GM21526 (cell line): ENCODE measurements around the gene DDX39B.
"Not testable (repeated sequence)": the region's sequence is repeated elsewhere in the genome, so short reads cannot be mapped to it uniquely, and the experiment has no call there.

Experiments
- ATAC-seq: cut with Tn5 transposase; IDR thresholded peaks from one replicate; pipeline ENCODE4 v1.9.1; 2021; ENCODE audit warnings: moderate library complexity; ENCODE audit not compliant: unreplicated experiment, low FRiP score

The DDX39B gene

DNA sequence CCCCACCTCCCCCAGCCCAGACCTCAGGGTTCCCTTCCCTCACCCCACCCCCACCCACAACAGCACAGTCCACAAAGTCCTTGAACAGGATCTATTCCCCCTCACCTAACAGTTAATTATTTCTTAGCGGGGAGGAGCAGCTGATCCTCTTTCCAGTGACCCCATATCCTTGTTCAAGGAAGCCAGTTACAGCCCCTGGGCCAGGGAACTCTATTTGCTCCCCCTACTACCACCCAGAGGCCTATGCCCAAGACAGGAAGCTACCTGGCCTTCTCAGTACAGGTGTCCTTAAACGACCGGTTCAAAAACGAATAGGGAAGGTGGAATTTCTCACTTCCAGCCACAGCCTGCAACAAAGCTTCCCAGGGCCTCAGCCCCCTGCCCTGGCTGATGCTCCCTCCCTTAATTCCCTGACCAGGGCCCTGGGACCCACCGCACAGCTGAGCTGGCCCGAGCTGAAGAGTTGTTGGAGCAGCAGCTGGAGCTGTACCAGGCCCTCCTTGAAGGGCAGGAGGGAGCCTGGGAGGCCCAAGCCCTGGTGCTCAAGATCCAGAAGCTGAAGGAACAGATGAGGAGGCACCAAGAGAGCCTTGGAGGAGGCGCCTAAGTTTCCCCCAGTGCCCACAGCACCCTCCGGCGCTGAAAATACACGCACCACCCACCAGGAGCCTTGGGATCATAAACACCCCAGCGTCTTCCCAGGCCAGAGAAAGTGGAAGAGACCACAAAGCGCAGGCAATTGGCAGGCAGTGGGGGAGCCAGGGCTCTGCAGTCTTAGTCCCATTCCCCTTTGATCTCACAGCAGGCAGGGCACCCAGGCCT is 12.3 kb downstream of the DDX39B start:
- ATAC-seq, result no peak

DNA sequence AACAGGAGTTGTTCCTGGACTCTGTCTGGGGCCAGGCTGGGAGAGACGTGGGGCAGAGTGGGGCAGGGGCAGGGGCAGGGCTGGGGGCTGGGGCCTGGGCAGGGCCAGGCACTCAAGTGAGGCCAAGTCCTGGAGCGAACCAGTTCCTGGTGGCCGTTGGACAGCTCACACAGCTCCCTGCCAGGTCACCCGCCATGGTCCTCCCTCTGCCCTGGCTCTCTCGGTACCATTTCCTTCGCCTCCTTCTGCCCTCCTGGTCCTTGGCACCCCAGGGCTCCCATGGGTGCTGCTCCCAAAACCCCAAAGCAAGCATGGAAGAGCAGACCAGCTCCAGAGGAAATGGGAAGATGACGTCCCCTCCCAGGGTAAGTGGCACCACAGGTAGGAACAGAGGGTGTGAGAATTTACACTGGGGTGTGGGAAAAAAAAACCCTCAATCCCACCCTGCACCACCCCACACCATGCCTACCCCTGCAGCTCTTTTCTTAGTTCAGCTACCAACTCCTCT is 12.9 kb downstream of the DDX39B start, which contains the start of gene MCCD1:
Gene MCCD1 (plus strand): TSS at position 142 of the 508 bp plus-strand sequence. CDS start 53 bp downstream, at position 195.
- no peak for ATAC-seq

DNA sequence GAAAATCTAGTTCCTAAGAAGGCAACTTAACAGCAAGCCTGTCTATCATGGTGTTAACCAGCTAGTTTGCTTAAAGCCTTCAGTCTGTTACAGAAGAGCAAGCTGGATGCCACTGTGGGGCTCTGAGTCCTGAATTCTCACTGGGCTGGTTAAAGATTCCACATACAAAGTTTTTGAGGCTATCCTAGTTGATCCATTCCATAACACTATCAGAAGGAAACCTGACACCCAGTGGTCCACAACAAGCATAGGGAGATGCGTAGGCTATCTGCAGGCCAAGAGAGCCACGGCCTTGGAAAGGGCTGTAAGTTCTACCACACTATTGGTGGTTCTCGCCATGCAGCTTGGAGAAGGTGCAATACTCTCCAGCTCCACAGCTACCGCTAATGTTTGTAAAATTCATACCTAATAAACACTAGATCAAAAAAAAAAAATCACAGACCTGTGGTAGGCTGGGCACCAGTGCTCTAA is 13.5 kb downstream of the DDX39B start:
- ATAC-seq, result no peak

DNA sequence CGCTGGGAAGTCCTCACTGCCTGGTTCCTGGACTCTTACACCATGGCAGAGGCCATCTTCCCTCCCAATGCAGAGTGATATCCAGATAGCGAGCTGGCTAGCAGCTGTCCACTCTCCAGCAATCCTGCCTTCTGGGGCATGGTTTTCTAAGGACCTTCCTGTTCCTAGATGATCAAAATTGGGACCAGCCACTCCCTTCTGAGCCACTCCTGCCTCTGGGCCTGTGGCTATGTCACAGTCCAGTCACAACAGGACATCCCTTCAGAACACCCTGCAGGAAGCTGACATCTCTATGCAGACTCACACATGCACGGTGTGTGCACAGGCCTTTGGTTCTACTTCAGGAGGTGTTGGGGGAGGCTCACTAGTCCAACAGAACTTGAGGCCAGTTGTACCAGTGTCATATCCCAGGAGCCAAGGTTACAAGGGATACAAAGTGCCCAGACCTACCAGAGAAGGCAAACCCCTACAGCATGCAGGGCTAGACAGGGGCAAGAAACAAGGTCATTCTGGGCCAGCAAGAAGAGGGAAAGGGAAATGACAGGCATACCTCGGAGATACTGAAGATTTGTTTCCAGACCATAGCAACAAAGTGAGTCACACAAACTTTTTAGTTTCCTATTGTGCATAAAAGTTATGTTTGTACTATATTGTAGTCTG is 15.7 kb downstream of the DDX39B start:
- no peak for ATAC-seq

DNA sequence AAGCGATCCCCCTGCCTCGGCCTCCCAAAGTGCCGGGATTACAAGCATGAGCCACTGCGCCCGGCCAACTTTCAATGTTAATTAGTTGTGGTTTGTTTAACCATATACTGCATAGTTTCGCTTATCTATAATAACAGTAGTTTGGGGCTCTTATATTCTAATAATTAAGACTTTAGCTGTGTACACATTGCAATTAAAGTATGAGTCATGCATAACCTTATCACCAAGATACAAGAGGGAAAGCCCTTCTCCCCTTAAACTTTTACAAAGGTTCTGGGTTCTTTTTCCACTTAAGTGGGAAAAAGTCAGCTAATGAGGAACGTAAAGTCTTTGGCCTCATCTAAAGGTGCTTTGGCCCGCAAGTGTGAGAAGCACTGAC is 16.3 kb downstream of the DDX39B start:
- no peak for ATAC-seq

DNA sequence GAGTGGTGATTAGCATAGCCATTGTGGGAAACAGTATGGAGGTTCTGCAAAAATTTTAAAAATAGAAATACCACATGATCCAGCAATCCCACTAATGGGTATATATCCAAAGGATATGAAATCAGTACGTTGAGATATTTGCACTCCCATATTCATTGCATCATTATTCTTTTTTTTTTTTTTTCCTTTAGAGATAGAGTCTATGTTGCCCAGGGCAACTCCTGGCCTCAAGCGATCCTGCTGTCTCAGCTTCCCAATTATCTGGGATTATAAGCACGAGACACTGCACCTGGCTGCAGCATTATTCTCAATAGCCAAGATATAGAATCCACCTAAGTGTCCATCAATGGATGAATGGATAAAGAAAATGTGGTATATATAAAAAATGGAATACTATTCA is 20.0 kb downstream of the DDX39B start:
- no peak for ATAC-seq

DNA sequence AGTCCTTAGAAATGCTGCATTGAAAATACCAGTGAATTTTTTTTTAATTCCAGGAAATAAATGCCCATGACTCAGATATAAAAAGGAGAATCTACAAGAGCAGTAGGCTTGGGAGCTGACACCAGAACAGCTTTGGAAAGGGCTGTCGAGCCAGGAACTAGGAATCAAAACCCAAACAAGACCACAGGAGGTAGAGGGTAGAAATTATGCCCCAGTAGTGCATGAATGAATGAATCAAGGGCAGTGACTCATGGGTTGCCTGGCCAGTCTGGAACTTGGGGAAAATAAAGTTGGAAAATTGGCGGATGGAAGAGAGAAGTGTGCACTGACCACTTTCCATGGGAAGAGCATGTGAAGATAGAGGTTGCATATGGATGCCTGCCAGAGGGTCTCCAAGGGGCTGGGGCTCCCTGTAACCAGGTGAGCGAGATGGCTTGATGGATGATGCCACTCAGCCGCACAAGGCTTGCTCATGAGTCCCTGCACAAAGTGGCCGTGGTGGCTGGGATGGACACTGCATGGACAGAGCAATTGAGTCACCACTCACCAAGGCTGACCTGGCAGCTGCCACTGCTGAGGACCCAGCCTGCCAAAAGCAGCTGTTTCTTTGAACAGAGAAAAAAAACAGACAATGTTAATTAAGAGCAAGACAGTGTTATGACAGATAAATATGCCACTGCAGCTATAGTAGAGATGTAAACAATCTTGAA is 28.2 kb downstream of the DDX39B start:
- ATAC-seq, result no peak

DNA sequence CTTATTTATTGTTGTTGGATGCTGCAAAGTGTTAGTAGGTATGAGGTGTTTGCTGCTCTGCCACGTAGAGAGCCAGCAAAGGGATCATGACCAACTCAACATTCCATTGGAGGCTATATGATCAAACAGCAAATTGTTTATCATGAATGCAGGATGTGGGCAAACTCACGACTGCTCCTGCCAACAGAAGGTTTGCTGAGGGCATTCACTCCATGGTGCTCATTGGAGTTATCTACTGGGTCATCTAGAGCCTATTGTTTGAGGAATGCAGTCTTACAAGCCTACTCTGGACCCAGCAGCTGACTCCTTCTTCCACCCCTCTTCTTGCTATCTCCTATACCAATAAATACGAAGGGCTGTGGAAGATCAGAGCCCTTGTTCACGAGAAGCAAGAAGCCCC is 31.8 kb downstream of the DDX39B start:
- ATAC-seq, result no peak

DNA sequence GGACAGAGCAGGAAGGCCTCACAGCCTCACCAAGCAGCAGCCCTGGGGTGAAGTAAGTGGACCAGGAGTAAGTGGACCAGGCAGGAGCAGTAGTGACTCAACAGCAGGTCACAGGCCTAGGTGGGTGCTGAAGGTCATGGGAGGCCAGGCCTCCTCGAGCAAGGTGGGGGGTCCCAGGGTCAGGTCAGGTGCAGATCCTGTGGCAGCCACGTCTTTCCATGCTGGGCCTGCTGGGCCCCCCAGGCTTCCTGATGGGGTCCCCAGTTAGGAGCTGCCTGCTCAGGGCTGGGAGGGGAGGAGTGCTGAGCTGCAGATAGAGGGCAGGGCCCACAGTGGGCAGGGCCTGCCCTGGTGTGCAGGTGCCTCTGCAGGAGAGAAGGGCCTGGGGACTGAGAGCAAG is 32.8 kb downstream of the DDX39B start:
- ATAC-seq, result not testable (repeated sequence)

DNA sequence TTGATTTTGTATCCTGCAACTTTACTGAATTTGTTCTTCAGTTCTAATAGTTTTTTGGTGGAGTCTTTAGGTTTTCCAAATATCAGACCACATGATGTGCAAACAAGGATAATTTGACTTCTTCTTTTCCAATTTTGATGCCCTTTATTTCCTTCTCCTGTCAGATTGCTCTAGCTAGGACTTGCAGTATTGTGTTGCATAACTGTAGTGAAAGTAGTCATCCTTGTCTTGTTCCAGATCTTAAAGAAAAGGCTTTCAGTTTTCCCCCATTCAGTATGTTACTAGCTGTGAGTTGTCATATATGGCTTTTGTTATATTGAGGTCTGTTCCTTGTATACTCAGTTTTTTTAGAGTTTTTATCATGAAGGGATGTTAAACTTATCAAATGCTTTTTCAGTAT is 39.2 kb downstream of the DDX39B start:
- no peak for ATAC-seq

DNA sequence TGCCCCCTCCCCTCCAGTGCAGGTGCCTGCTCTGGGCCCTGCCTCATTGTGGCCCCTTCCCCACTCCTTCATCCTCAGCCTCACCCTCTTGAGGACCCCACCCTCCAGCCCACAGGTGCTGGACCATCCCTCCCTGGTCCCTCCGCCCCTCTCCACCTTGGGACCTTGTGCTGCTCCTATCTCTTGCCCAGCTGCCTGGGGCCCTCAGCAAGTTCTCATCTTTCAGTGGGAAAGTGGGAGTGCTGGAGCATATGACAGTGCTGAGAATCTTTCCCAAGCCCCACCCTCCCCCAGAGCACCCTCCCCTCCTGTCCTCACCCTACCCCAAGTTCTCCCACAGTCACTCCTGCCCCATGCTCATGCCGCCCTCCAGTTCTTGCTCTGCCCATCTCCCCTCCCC is 42.2 kb downstream of the DDX39B start:
- ATAC-seq, result not testable (repeated sequence)

DNA sequence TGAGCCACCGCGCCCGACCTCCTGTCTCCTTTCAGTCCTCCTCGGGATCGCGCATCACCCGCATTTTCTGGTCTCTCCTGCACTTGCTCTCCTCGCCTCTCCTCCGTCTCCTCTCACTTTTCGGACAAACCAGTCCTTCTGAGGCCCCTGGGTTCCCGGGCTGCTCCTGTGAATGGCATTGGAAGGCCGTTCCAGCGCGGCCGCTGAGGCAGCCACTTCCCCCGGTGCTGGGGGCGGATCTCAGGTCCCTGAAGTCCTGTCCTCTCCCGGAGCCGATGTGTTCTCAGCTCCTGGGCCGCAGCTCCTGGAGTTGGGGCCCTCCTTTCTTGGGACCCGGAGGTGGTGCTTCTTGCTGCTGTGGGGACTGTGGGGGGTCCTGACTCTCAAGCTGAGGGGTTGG is 43.1 kb downstream of the DDX39B start:
- ATAC-seq, result no peak

DNA sequence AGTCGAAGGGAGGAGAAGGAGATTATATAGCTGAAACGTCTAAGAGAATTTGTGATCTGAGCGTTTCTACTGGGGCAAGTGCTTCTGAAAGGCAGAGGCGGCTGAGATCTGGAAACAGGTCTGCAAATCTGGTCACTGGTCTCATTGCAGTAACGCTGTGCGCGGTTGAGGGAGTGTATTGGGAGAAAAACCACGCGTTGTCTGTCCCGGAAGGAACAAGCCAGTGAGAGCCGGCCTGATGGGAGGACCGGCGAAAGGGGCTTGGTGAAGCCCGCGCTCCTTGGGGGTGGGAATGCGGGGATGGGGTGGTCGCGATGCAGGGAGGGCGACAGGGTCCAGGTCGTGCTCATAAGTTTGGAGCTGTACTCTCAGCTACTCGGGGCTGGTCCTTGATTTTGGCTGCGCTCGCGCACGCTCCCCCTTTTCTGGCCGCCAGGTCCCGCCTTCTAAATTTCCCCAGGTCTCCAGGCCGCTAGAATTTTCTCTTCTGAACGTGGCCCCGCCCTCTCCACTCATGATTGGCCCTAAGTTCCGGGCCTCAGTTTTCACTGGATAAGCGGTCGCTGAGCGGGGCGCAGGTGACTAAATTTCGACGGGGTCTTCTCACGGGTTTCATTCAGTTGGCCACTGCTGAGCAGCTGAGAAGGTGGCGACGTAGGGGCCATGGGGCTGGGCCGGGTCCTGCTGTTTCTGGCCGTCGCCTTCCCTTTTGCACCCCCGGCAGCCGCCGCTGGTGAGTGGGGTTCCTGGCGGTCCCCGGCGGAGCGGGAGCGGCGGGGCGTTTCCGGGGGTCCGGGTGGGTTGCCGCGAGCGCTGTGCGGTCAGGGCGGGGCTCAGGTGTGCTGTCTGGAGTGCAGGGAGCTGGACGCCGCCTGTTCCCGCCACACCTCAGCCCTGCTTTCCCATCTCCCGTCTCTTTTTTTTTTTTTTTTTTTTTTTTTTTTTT is 44.0 kb downstream of the DDX39B start, which contains the start of gene MICB:
Gene MICB (plus strand): TSS at position 615 of the 946 bp plus-strand sequence. CDS start 49 bp downstream, at position 664.
- peak; percentile 47 for ATAC-seq

DNA sequence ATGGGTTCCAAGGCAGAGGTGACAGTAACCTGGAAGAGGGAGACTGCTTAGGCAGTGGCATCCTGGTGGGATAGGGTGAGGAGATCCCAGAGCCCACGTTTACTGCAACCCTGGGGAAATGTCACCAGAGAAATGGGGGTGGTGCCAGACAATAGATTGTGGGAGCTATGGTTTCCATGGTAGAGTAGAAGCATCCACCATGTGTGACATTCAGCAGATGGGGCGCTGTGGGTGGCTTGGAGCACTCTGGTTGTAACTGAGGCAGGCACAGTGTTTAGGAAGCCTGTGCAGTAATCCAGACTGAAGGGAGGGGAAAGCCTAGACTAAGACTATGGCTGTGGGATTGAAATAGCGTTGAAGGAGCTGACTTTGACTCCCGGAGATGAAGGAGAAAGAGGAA is 45.0 kb downstream of the DDX39B start:
- not testable (repeated sequence) for ATAC-seq

DNA sequence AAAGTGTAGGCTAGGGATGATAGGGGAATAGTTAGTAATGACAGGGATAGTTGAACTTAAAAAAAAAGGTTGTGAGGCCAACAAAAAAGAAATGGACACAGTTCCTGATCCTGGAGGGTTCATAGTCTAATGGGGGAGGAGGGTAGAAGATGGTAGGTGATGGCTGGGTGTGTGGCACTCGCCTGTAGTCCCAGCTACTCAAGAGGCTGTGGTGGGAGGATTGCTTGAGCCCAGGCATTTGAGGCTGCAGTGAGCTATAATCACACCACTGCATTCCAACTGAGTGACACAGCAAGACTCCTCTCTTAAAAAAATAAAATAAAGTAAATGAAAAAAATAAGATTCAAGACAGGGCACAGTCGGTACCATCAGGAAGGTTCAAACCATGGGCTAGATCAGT is 46.2 kb downstream of the DDX39B start:
- no peak for ATAC-seq

DNA sequence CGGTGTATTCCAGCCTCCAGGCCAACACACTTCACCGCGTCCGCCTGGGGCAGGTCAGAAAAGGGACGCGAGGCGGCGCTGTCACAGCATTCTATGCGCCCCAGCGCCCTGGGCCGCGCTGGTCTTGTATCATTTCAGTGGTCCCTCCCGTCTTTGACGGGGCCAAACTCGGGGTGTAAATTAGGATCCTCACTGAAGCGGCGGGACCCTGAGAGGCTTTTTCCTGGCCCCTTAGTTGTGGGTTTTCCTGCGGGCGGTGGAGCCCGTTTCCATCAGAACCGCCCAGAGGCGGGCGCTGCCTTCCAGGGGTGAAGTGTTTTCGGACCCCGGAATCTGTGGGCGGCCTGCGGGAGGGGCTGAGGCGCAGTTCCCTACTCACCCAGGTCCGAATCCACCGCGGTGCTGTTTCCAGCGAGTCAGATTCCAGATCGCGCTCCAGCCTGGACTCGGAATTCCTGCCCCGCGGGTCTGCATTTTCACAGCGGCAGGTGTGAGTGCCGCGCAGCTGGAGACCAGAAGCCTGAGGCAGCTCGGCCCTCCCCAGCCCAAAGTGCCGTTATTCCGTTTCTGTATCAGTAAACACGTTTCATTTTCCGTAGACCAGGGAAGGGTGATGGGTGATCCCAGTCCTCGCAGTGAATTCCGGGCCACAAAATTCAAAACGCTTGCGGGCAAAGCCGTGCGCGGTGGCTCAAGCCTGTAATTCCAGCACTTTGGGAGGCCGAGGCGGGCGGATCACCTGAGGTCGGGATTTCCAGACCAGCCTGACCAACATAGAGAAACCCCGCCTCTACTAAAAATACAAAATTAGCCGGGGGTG is 47.7 kb downstream of the DDX39B start:
- peak; percentile 44 for ATAC-seq

DNA sequence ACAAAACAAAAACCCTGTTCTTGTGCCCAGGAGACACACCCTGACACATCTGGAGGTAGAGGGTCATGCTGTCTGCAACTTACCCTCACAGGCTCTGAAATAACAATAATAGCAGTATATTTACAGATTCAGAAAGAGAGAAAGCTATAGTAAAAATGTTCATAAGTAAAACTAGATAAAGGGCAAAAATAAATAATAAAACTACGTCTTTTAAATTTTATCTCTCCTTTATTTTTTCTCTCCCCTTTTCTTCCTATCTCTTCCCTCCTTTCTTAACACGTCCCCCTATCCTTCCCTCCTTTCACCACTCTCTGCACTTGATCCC is 48.3 kb downstream of the DDX39B start:
- ATAC-seq, result not testable (repeated sequence)

DNA sequence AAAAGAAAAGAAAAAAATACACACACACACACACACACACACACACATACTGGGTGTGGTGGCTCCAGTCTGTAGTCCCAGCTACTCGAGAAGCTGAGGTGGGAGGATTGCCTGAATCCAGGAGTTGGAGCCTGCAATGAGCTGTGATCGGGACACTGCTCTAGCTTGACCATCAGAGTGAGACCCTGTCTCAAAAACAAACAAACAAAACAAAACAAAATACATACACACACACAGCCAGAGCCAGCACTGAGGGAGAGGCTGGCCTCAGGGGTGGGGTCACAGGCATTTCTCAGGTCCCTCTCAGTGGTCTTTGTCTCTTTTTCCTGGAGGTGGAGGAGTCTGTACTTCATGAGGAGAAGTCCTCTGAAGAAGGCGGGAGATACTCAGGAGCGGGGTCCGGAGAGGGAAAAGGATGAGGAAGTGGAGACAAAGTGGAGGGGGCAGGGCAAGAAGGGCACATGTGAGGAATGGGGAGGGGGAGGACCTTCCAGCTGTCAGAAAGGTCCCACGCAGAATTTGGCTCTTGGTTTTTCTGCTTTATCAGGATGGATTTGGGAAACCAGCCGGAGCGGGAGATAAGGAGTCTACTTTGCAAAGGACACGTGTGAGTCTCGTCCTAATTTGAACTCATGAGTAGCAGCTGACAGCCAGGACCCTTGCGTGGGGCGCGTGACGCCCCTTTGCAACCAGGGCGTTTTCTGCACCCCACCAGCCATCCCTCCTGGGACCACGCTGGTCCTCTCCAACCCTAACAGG is 51.5 kb downstream of the DDX39B start:
- ATAC-seq, result no peak
